Muscle of back (tissue), 11 donors: ENCODE results near the gene ACOT7. TPM values are rescaled to one million over a fixed set of nuclear protein-coding genes. Genes with fewer than 3 reads are reported as not detected.
A peak's percentile ranks its signal among the peaks of the same experiment; 100 is the strongest.

Experiments
- DNase-seq, 3 donors: peaks; one replicate each; pipeline versions ENCODE4 v3.0.0 to v3.0.0-alpha.2; 2013
- polyA plus RNA-seq, 10 donors: library from polyadenylated mRNA; unstranded; fragments of 120-200 nt; gene quantifications; one replicate each; pipeline ENCODE4 v1.2.1, GENCODE V29; 2013; ENCODE audit not compliant: insufficient read length in 10 of 10

ACOT7 gene
- polyA plus RNA-seq, 10 donors = 14.1 to 25.9 (median 17.0) TPM

DNA sequence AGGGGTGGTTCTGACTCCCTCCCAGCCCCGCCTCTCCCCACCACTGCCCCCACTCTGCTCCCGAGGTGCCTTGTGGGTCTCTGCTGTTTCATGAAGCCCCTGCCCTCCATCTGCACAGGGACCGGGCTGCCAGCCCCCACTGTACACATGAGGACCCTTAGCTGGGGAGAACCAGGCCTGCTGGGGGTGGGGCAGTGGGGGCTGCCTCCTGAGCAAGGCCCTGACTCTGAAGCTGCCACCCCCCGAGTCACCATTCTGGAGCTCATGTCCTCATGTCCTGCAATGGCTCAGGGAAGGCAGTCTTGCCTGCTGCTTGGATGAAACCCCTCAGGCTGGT, 141.2 kb downstream of the ACOT7 start:
- no peak for DNase-seq

DNA sequence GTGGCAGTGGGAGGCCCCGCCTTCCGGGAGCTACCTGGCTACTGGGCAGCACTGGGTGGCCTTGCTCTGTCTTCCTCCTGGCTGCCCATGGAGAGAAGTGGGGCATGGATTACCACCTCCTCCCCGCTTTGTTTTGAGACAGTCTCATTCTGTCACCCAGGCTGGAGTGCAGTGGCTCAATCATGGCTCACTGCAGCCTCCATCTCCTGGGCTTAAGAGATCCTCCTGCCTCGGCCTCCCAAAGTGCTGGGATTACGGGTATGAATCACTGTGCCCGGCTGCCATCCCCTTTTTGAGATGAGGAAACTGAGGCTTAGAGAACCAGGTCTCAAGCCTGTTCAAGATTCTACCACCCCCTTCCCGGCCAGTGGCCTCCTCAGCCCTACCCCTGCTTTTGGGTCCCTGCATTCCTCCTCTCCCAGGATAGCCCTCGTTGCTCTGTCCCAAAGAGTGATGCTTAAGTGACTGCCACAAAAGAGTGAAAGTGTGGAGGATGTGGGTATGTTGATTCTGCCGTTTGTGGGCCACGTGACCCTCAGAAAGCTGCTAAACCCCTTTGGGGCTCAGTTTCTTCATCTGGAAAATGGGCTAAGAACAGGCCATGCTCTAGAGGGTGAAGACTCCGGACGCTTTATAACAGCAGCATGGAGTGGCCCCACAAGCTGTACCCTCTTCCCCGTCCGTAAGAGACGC, 141.7 kb downstream of the ACOT7 start:
- DNase-seq = no peak

DNA sequence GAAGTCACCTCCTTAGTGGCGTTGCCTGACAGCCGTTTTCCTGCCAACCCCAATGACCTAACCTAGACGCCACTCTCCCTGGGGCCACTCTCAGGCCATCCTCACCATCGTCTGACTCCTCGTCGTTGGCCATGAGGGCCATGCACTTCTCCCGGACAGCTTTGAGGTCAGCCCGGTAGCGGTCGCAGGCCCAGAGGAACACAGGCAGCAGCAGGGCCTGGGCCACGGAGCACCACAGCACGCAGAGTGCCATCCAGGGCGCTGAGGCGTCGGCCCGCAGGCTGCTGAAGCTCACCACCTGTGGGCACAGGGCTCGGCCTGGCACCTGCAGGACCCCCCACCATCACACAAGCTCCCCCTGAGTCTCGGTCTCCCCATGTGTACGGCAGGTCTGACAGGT, 142.3 kb downstream of the ACOT7 start:
- DNase-seq = no peak

DNA sequence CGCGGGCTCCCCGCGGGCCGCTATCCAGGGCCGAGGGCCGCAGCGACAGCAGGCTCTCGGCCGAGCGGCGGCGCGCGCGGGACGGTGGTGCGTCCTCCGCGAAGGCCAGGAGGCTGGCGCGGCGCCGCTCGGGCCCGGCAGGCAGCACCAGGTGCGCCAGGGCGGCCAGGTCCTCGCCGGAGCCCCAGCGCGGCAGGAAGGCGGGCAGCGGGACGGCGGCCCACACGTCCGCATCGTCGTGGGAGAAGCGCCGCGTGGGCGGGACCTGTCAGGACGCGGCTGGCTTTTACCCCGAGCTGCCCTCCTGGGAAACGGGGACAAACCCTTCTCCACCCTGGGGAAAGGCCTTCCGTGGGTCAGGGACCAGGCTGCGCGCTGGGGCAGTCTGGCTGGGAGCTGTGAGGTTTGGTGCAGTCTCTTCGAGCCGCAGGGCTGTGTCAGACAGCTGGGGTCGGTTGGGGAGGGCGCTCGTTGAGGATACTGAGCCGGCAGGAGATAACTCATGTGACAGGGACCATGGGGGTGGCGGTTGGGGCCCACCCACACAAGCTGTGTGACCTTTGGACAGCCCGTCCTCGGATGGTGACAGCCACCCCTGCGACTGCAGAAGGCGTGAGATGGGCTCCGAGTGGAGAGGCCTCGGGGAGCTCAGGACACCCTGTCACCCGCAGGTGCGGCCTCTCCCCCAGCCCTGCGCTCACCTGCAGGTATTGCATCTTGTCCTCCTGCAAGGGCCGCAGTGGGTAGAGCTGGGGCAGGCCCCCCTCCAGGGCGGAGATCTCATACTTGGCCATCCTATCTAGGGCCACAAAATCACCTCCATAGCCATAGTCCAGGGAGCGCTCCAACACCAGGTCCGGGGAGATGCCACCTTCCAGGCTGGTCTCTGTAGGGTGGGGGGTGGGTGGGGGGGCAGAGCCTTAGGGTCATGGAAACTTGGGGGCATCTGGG, 143.6 kb downstream of the ACOT7 start:
- DNase-seq = peak in 1 of 3 donors; percentile 17

DNA sequence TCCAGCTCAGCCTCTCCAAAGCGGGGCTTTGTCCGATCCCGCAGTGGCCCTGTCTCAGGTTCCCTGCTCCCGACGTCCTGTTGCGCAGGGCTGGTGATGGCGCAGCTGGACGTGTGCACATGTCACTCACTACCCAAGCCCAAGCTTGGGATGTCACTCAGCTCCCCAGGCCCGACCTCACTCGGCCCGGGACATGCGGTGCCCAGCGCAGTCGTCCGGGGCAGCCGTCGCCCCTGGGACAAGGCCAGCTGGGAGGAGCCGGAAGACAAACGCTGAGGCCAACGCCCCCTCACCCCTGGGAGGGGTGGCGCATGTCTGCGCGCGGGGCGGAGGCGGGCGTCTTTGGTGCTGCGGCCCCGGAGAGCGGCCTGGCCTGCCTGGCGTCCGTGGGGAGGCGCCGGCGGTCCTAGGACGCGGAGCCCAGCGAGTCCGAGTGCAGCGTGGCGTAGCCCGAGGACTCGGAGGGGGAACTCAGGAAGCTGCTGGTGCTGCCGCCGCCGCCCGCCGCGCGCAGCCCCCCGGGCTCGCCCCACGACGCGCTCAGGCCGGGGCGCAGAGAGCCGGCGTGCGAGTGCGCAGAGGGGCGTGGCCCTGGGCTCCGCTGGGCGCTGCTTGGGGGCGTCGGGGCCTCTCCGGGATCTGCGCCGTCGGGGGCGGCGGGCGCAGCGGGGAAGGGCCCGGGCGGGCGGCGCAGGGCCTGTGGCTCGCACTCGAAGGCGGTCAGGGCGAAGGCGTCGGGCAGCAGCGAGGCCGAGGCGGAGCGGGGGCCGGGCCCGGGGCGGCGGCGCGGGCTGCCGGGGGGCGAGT, 144.4 kb downstream of the ACOT7 start:
- peak in 1 of 3 donors; percentile 49 for DNase-seq

DNA sequence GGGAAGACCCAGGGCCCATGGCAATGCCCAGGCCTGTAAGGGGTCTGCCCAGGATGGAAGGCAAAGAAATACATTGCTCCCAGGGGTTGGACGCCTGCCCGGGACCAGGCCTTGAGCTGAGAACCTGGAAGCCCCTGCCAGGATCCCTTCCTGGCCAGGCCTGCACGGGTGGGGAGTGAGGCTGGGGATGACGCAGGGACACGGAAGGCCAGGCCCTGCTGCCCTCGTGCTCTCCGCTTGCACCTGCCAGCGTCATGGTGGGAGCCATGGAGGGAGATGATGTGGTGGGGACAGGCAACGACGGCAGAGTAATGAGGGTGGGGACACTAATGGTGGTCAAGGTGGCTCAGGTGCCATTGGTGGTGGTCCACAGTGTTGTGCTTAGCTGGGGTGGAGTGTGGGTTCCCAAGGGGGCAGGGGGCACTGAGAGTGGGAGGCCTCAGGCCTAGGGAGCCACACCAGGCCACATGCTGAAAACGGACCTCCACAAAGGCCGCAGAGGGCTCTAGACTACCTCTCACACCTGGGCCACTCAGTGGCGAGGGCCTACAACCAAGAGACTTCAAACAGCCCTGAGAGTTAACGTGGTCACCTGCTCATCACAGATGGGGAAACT, 145.3 kb downstream of the ACOT7 start:
- DNase-seq = peak in 1 of 3 donors; percentile 22

DNA sequence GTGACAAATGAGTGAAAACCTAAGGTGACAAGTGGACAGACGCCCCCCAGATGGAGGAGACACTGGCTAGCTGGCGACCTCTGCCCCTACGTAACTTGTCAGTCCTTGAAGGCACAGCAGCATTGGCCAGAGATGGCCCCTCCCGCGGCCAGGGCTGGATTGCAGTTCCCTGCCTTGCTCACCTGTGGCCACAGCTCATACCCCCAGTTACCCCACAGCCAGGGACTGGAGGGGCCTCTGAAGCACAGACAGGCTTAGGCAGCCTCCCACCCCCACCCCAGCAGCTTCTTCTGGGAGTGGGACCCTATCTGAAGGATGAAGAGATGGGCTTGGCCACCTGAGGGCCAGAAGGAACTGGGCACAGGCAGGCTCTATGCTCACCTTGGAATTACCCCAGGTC, 145.9 kb downstream of the ACOT7 start:
- DNase-seq = peak in 1 of 3 donors; percentile 25

DNA sequence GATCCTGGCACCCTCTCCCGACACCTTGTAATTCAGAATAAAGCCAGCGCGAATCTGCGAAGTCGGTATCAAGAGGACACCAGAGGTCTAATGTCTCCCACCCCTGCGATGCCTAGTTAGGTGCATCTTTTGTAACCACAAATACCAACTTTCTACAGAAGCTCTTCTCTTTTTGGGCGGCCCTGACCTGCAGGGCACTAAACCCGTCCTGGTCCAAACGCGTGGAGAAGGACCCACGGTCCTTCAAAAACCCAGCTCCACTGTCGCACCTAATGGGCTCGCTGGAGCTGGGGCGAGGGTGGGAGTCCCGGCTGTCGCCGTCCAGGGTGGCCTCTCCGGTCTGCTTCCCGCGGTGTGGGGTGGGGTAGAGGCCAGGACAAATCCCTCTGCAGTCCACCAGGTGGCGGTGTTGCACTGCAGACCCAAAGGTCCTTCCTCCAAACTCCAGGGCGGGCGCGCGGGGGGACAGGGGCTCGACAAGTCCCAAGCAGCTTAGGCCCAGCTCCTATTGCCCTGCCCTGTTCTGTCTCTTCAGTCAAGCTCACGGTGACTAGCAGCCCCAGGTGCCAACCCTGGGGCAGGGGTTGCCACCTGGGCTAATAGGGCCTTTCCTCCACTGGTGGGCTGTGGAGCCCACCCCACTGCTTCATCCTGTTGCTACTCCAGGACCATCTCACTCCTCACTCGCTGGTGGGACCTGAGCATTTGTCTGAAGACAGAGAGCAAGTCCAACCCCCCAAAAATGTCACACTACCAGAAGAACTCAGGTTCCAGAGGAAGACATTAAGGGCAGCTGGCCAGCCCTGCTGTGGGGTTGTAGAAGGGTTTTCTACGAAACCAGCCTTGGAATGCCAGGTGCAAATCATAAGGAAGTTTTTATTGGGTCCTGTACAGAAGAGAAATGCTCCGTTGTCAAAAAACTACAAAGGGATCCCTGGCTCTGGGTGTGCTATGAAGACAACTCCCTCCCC, 146.8 kb downstream of the ACOT7 start:
- DNase-seq = peak in 2 of 3 donors; percentile 85 to 89

DNA sequence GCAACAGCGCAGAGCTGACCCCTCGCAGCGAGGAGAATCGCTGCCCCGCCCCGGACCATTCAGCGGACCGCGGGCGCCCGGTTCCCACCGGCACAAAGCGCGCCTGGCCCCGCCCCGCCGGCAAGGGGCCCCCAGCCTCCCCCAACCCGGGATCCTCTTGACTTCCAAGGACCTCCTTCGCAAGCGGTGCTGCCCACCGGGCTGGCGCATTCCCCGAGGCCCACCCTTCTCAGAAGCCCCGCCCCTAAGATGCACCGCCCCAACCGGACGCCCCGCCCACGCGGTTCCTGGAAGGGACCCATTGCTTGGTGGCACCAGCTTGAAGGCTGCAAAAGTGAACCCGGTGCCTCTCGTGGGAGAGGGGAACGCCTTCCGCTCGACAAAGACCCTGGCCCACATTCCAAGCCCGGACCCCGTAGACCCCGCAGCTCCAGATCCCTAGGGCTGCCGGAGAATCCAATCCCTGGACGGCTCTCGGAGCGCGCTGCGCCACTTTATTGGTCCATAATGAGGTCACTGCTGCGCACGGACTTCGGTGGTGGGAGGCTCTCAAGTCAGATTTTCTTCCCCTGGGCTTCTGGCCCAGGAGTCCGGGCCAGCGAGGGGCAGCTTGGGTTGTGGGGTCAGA, 147.6 kb downstream of the ACOT7 start:
- DNase-seq = peak in 1 of 3 donors; percentile 26

DNA sequence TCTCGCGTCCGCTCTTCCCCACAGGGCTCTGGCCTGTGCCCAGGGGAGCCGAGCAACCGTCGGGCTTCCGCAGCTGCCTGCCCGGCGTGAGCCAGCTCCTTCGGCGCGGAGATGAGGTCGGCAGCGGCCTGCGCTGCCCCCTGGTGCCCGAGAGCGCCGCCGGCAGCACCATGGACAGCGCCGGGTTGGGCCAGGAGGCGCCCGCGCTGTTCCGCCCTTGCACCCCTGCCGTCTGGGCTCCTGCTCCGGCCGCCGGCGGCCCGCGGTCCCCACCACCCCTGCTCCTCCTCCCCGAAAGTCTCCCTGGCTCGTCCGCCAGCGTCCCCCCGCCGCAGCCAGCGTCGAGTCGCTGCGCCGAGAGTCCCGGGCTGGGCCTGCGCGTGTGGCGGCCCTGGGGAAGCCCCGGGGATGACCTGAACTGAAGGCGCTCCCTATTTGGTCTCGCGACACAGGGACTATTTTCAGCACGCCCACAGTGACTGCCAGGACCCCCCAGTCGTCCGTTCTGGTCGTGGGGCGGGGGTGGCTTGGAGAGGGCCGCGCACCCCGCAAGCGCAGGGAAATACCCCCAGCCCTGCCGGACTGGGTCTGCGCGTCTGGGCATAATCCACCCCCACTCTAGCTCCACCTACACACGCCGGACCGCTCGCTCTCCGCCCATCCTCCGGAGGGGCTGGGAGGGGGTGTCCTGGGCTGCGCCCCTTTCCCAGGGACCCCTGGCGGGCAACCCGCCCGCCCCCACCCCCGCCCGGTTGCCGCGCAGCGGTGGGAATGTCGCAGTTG, 148.3 kb downstream of the ACOT7 start:
- peak; percentile 69 to 91 (median 89) for DNase-seq

DNA sequence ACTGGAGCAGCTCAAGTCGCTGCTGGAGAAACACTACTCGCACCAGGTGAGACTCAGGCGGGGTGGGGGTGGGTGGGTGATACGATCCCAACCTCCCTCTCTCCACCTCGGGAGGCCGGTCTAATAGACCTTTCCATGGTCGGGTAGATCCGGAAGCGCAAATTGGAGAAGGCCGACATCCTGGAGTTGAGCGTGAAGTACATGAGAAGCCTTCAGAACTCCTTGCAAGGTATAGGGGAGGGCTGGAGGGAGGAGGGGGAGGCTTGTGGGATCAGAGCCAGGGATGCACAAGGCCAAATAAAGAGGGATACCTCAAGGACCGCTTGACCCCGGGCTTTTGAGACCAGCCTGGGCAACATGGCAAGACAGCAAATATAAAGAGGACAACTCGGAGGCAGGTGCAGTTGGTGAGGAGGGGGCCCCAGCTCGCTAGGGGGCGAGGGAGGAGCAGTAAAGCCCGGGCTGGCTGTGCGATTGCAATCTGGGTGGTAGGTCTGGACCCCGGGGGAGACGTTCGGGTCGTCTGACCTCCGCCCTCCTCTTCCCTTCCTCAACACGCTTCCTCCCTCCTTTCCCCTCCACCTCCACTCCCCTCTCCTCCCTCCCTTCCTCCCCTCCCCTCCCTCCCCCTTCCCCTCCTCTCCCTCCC, 149.0 kb downstream of the ACOT7 start:
- peak in 1 of 3 donors; percentile 21 for DNase-seq

DNA sequence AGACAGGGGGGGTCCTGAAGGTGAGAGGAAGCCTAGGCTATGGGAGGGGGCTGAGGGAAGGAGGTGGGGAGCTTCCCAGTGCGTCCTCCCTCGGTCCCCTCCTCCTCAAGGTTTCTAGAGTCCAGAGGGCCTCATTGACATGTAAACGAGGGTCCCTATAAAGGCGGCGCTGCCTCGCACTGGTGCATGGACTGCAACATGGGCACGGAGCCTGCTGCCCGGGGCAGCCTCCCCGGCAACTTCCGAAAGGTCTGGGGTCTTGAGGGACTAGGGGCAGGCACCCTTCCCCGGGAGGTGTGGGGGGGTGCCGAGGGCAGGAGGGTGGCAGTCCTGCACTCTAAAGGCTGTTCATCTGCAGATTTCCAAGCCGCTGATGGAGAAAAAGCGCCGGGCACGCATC, 149.6 kb downstream of the ACOT7 start, which contains the start of gene HES3:
Gene HES3 (plus strand): TSS at position 187 of the 400 bp plus-strand sequence. CDS start 187 bp downstream, at position 374.
- DNase-seq = peak in 1 of 3 donors; percentile 8

DNA sequence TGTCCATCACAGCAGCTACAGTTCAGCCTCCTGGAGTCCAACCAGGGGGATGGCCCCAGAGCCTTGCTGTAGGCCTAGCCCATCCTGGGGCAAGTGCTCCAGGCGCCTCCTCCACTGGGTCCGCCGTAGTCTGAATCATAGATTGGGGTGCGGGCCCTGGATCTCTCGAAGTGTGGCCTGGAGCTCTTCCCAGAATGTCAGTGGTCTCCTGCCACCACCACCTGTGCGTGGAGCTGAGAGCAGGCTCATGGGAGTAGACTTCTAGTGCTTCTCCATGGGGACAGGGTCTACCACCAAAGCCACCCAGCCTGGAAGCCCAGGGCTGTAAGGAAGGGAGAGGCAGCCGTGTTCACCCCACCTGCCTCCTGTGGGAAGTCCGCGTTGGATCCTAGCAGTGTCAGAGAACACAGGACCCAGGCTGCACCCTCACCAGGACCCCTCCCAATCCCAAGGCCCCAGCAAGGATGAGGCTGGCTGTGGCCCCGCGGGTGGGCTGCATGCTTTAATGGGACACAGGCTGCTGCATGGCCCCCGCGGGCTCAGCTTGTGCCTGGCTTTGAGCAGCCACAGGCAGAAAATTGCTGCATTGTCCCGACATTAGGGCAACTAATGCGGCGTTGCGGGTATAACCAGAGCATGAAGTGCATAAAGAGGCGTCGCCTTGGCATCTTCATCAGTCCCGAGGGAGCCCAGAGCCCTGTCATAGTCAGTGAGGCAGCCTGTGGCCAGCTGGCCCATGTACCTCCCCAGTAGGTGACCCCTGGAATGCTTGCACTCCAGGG, 150.3 kb downstream of the ACOT7 start:
- DNase-seq = peak in 1 of 3 donors; percentile 6

DNA sequence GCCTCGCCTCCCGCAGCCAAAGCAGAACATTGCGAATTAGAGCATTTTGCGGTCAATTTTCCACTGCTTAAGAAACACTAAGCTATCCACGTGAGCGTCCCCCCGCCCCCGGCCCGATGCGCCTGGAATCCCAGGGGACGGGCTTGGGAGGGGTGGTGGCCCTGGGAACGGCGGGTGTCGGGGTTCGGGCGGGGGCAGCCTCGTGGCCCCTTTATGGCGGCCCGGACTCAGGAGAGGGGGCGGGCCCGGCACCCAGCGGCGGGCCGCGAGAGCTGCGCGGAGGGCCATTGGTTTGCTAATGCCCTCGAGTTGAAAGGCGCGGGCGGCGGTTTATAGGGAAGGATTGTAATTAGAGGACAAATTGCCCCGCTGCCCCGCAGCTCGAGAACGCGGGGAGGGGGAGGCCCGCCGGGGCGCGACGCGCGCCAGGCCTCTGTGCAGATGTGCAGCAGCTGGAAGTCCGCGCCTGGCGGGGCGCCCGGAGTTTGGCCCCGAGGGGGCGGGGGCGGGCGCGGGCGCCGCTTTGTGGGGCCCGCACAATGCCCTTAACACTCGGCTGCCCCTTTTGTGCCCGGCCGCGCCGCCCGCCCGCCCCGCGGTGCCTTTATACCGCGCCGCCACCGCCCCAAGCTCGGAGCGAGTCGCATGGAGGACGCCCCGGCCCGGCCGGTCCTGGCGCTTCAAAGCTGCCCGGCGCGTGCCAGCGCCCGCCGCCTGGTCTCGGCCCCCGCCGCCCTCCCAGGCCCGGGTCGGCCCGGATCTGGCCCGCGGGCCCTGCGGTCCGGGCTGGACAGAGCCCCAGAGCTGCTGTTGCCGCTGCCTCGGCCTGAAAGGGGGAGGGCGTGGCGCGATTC, 151.5 kb downstream of the ACOT7 start:
- DNase-seq = peak in 1 of 3 donors; percentile 68

DNA sequence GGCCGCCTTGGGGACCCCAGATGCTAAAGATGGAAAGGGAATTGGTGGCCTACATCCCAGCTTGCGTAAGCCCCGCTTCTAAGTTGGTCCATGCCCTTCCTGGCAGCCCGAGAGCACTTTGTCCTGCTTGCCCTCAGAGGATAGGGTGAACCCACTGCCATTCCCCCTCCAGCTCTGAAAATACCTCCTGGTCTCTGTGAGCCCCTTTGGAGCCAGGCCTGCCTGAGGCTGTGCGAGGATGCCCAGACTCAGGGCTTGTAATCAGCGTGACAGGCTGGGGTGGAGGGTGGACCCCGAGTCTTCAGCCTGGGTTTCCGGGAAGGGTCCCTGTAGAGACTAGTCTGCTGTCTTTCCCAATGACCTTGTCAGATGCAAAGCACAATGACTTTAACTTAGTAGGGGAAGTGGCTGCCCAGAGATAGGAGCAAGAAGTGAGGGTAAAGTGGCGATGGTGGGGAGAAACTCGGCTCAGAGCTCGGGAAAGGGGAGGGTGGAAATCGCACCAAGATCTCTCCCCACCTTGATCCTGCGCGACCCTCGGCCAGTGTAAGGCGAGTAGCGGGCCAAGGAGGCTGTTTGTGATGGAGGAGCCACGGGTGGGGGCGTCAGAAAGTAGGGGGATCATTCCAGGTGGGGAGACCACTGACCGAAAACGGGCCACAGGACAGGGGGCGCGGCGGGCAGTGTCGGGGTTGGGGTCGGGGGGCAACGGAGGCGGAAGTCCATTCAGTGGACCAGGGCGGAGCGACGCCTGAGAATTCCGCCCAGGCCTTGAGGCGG, 152.3 kb downstream of the ACOT7 start:
- DNase-seq = peak in 1 of 3 donors; percentile 9
